ENCODE data around the gene OR2A1. TPM values are rescaled to one million over a fixed set of nuclear protein-coding genes. Genes with fewer than 3 reads are reported as not detected.
"Not testable (repeated sequence)": the region's sequence is repeated elsewhere in the genome, so short reads cannot be mapped to it uniquely, and the experiment has no call there.

The OR2A1 gene
- total RNA-seq, 1 donor from 2014 or later, result not detected

DNA sequence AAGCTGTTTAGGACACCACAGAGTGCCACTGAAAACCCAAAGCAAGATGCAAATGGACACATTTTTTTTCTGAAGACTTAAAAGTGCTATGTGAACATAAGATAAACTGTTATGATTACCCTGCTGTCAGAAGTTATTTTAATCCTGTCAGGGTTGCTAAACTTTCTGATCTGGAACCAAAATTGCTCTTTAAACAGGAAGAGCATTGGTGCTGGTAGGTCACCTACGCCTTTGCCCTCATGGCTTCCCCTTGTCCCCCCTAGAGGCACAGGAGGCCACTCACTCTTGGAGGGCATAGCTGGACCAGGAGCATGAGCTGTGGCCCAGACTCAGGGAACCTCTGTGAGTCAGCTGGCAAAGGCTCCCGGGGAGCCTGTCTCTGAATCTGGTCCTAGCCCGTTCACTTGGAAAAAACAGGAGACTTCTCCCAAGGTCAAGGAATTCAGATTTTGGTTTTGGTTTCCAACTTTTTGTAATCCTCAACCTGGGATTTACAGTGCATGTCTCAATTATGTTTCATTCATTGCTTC, 9.5 kb downstream of the OR2A1 start:
- DNase-seq (ENCODE audit: low spot score); ATAC-seq: not testable (repeated sequence)

DNA sequence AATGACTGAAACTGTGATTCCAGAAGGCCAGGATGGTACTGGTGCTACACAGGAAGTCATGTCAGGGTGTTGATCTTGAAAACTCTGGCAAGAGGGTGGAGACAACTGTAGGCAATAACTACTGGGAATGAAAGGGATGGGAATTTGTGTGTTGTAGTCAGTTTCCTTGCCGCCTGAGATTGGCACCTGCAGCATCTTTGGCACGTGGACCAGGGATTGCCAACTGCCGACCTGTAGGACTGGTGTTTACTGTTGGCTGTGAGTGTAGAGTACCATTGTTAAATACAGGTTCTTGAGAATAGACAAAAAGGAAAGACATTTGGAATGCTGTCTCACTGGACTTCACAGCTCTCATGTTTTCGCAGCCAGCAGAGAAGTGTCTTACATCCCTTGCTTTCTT, 11.1 kb downstream of the OR2A1 start:
- not testable (repeated sequence) for ATAC-seq; DNase-seq (ENCODE audit: low spot score)

DNA sequence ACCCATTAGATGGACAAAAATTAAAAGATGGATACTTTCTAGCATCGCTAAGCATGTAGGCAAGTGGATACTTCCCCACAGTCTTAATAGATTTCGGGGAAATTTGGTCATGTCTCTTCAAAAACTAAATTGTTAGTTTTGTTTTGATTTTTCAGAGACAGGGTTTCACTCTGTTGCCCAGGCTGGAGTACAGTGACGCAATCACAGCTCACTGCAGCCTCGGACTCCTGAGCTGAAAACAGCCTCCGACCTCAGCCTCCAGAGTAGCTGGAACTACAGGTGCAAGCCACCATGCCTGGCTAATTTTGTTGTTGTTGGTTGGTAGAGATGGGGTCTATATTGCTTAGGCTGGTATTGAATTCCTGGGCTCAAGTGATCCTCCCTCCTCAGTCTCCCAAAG, 13.6 kb downstream of the OR2A1 start:
- ATAC-seq; DNase-seq (ENCODE audit: low spot score): not testable (repeated sequence)

DNA sequence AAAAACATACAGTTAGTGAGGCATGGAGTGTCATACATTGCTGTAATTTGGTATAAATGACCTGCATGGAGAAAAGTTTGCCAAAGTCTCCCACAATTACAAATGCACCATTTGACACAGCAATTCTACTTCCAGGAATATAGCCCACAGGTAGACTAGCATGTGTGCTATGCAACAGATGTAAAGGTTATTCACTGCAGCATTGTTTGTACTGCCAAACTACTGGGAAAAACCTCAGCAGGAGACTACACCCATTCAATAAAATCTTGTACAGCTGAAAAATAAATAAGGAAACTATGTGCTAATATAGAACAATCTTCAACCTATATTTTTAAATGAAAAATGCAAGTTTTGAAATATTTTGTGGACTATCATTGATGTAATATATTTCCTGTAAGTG, 17.8 kb downstream of the OR2A1 start:
- not testable (repeated sequence) for ATAC-seq; DNase-seq (ENCODE audit: low spot score)

DNA sequence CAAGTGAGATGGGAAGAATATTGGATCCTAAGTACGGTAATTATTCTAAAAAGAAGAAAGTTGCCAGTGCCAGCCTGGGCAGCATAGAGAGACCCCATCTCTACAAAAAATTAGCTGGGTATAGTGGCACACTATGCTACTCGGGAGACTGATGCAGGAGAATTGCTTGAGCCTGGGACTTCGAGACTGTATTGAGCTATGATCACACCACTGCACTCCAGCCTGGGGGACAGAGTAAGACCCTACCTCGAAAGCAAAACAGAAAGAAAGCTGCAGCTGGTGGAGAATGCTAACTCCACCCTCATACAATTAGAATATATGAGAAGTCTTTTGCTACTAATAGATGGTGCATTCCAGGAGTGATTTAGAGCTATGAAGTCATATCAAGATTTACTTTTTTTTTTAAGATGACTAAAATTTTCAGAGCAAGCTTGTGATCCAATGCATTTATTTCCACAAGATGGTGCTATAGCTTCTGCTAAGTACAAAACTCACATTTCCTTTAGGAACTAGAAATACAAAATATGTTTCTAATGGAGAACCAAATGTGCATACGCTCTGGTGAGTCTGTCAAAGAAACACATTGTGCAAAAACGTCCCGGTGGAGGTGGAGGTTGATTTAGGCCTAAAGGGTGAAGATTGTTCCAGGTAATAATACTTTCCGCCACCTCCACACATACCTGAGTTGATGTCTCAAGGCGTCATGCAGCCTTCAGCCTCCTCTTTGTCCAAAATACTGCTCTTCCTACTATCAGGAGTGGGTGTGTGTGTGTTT, 19.2 kb downstream of the OR2A1 start:
- ATAC-seq, result peak; percentile 69
- not testable (repeated sequence) for DNase-seq (ENCODE audit: low spot score)

DNA sequence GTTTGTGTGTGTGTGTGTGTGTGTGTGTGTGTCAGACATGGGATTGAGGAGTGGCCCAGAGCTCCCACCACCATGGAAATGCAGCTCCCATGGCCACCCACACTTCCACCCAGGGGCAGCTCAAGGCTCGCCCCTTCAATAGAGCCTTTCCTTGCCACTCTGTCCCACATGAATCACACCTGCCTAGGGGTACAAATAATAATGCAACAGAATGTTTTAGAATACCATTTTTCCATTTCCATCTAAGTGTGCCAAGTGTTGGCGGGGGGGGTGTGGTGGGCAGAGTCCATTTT, 19.7 kb downstream of the OR2A1 start:
- peak; percentile 22 for ATAC-seq
- peak; percentile 28 for DNase-seq (ENCODE audit: low spot score)

DNA sequence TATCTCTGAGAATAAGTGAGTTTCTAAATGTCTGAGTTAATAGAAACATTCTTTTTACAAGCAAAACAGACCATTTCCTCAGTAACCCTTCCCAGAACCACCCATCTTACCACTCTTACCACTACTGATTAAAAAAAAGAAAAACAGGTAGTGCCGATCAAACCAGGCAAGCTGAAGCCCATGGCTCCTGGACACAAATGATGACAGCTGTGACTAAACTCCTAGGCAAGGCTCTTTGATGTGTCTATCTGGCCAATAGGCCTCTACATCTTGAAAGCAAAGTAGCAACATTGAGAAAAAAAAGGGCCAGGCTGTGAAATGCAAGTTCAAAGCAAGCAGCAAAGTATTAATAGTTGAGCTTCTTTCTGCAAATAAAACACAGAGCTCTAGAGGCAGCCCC, 36.4 kb downstream of the OR2A1 start:
- not testable (repeated sequence) for DNase-seq (ENCODE audit: low spot score); ATAC-seq

DNA sequence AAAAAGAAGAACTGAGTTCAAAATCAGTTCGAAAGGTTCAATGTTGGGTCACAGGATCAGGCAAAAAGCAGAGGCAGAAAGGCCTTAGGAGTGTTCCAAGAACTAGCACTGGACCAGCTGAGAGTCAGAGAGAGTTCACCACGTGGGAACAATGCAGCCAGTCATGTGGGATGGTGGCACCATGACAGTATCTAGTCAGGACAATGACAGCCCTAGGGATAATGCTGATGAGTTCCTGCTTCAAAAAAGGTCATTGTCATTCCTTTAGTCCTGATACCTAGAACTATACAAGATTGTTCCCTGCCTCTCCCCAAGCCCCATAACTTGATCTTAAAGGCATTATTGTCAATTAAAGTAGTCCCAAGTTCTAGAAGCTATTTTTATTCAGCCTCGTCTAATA, 39.4 kb downstream of the OR2A1 start:
- not testable (repeated sequence) for DNase-seq (ENCODE audit: low spot score); ATAC-seq

DNA sequence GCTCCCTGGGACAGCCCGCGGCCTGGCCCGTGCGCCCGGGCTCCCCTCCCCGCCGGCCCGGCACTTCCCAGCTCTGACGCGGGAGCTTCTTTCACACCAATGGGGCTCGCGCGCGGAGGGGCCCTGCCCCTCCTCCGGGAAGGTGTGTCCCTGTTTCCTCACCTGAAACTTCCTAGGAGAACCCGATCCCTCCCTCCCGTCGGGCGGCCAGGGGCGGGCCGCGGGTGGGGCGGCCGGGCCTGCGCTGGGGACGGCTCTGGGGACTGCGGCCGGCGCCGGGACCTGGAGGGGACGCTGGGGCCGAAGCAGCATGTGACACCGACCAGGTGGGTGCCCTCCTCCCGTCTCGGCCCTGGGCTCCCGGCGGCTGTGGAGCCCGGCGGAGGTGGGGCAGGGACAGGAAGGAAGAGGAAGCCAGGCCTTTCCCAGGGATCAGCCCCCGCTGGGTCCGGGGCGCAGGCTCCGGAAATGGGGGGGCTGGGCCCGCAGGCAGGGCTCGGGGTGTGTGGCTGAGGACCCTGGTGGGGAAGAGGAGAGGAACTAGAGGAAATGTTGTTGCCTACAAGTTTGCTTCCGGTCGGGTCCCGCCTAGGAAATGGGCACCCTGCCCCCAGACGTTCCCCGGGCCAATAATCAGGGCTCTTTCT, 43.1 kb downstream of the OR2A1 start, which contains the start of gene ARHGEF5:
Gene ARHGEF5, plus strand, starts transcription at position 227 of the 647 bp plus-strand sequence. CDS start 7,268 bp downstream, outside the sequence.
- DNase-seq (ENCODE audit: low spot score), result not testable (repeated sequence)
- ATAC-seq, result peak; percentile 93

DNA sequence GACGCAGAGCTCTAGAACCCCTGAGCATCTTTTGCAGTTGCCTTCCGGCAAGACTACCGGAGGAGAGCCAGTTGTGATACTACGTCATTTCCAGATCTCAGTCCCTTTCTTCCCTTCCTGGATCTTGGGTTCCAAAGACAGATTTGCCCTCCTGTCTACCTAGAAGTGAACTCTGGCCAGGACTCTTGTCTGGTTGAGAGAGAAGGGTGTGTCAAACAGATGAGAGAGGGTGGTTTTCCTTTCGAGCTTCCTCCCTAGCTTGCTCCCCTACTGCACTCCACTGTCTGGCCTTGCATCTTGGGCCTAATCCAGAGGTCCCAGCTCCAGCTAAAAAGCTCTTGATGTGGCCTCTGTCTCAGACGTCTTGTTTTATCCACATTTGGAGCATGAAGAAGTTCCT, 44.0 kb downstream of the OR2A1 start:
- not testable (repeated sequence) for ATAC-seq

DNA sequence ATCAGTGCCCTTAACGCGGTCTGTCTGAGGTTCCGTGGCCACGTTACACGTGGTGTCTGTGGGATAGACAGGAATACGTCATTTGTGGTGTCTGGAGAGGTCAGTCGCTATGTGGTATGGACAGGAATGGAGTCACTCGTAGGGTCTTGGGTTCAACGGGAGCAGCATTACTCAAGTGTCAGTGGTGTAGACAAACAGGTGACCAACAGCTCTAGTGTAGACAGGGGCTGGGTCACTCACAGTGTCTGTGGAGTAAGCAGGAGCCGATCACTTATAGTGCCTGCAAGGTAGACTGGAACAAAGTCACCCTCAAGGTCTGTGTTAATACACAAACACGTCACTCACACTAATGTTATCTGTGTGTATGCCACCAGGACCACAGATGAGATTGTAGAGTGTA, 44.6 kb downstream of the OR2A1 start:
- ATAC-seq; DNase-seq (ENCODE audit: low spot score): not testable (repeated sequence)

More for the DNA sequence above, 44.0 kb downstream of the OR2A1 start:
- DNase-seq (ENCODE audit: low spot score), result not testable (repeated sequence)

DNA sequence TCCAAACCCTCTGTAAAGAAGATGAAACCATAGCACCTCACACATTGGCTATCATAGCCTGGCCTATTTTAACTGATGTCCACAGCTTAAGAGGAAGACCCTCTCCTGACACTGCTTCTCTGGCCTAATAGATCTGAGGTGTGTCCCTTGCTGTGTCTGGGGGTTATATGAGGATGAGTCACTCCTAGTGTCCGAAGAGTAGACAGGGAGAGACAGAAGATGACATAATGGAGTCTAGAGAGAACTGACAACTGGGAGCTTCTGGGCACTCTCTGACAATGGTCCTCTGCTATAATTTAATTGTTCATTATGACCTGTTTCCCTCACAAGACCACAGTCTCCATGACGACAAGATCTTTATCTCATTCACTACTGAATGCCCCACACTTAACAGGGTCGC, 49.8 kb downstream of the OR2A1 start:
- not testable (repeated sequence) for ATAC-seq; DNase-seq (ENCODE audit: low spot score)

DNA sequence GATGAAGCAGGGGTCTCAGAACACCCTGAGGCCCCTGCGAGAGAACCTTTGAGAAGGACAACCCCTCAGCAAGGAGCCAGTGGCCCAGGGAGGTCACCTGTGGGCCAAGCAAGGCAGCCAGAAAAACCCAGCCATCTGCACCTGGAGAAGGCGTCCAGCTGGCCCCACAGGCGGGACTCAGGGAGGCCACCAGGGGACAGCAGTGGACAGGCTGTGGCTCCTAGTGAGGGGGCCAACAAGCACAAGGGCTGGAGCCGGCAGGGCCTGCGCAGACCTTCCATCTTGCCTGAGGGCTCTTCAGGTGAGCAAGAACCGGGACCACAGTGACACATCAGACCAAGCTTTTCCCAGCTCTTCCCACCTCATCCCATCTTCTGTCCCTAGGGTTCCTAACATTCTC, 53.3 kb downstream of the OR2A1 start:
- not testable (repeated sequence) for DNase-seq (ENCODE audit: low spot score)
- ATAC-seq, result peak; percentile 33

DNA sequence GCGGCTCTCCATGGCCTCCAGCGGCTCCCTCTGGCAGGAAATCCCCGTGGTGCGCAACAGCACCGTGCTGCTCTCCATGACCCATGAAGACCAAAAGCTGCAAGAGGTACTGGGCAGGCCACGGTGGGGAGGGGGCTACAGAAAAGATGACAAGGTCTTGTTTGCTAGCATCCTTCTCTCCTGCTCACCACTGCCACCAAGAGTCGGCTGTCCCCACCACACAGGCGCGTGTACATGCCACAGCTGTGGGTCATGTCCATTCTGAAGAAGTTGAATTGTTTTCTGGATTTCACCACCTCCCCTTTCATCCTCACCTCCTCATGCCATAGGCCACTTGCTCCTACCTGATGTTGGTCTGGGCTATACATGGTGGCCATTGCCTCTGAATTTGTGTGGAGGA, 55.0 kb downstream of the OR2A1 start:
- not testable (repeated sequence) for ATAC-seq; DNase-seq (ENCODE audit: low spot score)

DNA sequence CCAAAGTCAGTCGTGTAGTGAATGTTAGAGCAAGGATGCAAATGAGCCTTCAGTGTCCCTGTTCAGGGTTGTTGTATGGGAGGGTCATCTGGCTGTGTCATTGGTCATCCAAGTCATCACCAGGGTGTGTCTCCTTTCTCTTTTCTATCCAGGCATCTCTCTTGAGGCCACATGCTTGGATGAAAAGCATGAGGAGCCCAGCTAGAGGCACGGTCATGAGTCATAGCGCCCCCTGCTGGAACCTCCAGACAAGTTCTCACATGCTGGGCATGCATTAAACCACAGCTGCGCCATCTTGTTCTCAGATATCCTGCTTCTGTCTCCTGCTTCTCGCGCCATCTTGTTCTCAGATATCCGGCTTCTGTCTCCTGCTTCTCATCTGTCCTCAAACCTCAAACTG, 57.0 kb downstream of the OR2A1 start:
- ATAC-seq, result peak; percentile 47
- not testable (repeated sequence) for DNase-seq (ENCODE audit: low spot score)

Other genes with a start within 250 kb of the OR2A1 start
- gene OR2A25, start 242.6 kb upstream of the OR2A1 start, total RNA-seq, result not detected
- not detected for gene OR2A12, start 226.1 kb upstream of the OR2A1 start, total RNA-seq
- gene OR2A2, start 202.8 kb upstream of the OR2A1 start, total RNA-seq, result not detected
- not detected for gene OR2A14, start 189.2 kb upstream of the OR2A1 start, total RNA-seq
- 1.4 TPM for gene CTAGE4, start 129.0 kb upstream of the OR2A1 start, total RNA-seq
- 7.2 TPM for gene ARHGEF35, start 116.6 kb upstream of the OR2A1 start, total RNA-seq
- gene OR2A42, start 72.8 kb upstream of the OR2A1 start, total RNA-seq, result not detected
- gene OR2A7, start 47.6 kb upstream of the OR2A1 start, total RNA-seq, result 1.9 TPM
- 1.4 TPM for gene CTAGE8, start 43.1 kb upstream of the OR2A1 start, total RNA-seq
- 11.6 TPM for gene ARHGEF5, start 43.0 kb downstream of the OR2A1 start, total RNA-seq
- gene NOBOX, start 91.3 kb downstream of the OR2A1 start, total RNA-seq, result not detected